ENCODE results near the gene PCDHGB7.
"Not testable (repeated sequence)": the region's sequence is repeated elsewhere in the genome, so short reads cannot be mapped to it uniquely, and the experiment has no call there.

The PCDHGB7 gene

GRCh38 chr5:141417494-141418172, at the start of gene PCDHGB7:
Gene PCDHGB7 (plus strand): TSS chr5:141417677. CDS start chr5:141417860, 183 bp downstream.
- DNase-seq, result peak; percentile 43

- DNase-seq, result peak; percentile 13
Measured at GRCh38 chr5:141369994-141370848, 47.3 kb upstream of the PCDHGB7 start, which contains the start of gene PCDHGB3. Gene PCDHGB3 (plus strand): TSS chr5:141370242. CDS start chr5:141370395, 153 bp downstream.

- DNase-seq, result no peak
Measured at GRCh38 chr5:141371572-141372475, 45.7 kb upstream of the PCDHGB7 start.

- no peak for DNase-seq
Measured at GRCh38 chr5:141373673-141374317, 43.7 kb upstream of the PCDHGB7 start, which contains the start of gene PCDHGA6. Gene PCDHGA6 (plus strand): TSS chr5:141373891. CDS start chr5:141374084, 193 bp downstream.

- DNase-seq, result no peak
Measured at GRCh38 chr5:141374627-141375026, 42.9 kb upstream of the PCDHGB7 start.

DNA sequence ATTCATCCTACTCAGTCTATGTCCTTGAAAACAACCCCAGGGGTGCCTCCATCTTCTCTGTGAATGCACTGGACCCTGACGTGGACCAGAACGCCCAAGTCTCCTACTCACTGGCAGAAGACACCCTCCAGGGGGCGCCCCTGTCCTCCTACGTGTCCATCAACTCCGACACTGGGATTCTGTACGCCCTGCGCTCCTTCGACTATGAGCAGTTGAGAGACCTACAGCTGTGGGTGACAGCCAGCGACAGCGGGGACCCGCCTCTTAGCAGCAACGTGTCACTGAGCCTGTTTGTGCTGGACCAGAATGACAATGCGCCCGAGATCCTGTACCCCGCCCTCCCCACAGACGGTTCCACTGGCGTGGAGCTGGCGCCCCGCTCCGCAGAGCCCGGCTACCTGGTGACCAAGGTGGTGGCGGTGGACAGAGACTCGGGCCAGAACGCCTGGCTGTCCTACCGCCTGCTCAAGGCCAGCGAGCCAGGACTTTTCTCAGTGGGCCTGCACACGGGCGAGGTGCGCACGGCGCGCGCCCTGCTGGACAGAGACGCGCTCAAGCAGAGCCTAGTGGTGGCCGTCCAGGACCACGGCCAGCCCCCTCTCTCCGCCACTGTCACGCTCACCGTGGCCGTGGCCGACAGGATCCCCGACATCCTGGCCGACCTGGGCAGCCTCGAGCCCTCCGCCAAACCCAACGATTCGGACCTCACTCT, 41.9 kb upstream of the PCDHGB7 start:
- DNase-seq, result not testable (repeated sequence)

DNA sequence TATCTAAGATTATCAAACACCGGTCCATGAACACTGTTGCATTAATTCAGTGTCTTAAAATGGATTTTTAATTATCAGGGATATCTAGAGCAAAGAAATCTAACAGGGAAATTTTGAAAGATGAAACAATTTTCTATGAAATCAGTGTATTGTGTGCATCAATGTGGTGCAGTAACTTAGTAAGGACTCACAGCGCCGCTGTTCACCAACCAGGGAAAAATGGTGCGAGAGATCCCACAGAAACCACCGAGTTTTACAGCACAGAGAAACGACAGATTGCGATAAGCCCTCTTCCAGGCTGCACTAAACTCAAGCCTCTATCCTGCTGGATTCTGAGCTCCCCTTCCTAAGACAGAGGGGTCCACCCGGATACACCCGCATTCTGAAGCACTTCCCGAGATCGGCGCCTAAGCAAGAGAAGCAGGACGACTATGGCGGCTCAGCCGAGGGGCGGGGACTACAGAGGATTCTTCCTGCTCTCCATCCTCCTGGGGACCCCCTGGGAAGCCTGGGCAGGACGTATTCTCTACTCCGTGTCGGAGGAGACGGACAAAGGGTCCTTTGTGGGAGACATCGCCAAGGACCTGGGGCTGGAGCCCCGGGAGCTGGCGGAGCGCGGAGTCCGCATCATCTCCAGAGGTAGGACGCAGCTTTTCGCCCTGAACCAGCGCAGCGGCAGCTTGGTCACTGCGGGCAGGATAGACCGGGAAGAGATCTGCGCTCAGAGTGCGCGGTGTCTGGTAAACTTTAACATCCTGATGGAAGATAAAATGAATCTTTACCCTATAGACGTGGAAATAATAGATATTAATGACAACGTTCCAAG, 34.8 kb upstream of the PCDHGB7 start, which contains the start of gene PCDHGA7:
Gene PCDHGA7 (plus strand): TSS at position 274 of the 826 bp plus-strand sequence. CDS start 158 bp downstream, at position 432.
- no peak for DNase-seq

DNA sequence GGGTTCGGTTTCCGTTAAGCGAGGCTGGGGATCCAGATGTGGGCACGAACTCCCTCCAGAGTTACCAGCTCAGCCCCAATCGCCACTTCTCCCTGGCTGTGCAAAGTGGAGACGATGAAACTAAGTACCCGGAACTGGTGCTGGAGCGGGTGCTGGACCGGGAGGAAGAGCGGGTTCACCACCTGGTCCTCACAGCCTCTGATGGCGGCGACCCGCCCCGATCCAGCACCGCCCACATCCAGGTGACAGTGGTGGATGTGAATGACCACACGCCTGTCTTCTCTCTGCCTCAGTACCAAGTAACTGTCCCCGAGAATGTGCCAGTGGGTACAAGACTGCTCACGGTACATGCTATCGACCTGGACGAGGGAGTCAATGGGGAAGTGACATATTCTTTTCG, 34.1 kb upstream of the PCDHGB7 start:
- DNase-seq, result no peak

GRCh38 chr5:141384471-141385267, 32.8 kb upstream of the PCDHGB7 start:
- no peak for DNase-seq

GRCh38 chr5:141387557-141388311, 29.7 kb upstream of the PCDHGB7 start, which contains the start of gene PCDHGB4:
Gene PCDHGB4 (plus strand): TSS chr5:141387698. CDS start chr5:141387885, 187 bp downstream.
- not testable (repeated sequence) for DNase-seq

GRCh38 chr5:141388661-141389060, 28.8 kb upstream of the PCDHGB7 start:
- no peak for DNase-seq

DNA sequence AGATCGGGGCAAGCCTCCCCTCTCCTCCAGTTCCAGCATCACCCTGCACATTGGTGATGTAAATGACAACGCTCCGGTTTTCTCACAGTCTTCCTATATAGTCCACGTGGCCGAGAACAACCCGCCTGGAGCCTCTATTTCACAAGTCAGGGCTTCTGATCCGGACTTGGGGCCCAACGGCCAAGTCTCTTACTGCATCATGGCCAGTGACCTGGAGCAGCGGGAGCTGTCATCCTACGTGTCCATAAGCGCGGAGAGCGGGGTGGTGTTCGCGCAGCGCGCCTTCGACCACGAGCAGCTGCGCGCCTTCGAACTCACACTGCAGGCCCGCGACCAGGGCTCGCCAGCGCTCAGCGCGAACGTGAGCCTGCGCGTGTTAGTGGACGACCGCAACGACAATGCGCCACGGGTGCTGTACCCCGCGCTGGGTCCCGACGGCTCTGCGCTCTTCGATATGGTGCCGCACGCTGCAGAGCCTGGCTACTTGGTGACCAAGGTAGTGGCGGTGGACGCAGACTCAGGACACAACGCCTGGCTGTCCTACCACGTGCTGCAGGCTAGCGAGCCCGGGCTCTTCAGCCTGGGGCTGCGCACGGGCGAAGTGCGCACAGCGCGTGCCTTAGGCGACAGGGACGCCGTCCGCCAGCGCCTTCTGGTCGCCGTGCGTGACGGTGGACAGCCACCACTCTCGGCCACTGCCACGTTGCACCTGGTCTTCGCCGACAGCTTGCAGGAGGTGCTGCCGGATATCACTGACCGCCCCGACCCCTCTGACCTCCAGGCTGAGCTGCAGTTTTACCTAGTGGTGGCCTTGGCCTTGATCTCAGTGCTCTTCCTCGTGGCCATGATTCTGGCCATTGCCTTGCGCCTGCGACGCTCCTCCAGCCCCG, 28.1 kb upstream of the PCDHGB7 start:
- no peak for DNase-seq

DNA sequence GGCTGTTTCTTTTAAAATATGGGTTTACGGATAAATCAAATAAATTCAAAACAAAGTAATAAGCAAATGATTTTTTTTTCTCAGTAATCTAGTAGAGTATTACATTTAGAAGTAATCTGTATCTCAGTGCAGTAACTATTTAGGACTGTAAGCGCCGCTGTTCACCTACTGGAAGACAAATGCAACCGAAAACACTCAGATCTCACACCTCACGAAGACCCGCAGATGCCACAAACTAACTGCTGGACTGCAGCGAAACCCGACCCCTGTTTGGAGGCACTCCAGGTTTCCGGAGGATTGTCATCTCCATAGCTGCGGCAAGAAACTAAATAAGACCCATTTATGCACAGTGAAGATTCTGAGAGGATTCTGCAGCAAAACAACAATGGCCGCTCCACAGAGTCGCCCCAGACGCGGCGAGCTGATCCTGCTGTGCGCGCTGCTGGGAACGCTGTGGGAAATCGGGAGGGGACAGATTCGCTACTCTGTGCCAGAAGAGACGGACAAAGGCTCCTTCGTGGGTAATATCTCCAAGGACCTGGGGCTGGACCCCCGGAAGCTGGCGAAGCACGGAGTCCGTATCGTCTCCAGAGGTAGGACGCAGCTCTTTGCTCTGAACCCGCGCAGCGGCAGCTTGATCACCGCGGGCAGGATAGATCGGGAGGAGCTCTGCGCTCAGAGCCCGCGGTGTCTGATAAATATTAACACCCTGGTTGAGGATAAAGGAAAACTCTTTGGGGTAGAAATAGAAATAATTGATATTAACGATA, 24.9 kb upstream of the PCDHGB7 start, which contains the start of gene PCDHGA8:
Gene PCDHGA8 (plus strand): TSS at position 205 of the 770 bp plus-strand sequence. CDS start 181 bp downstream, at position 386.
- DNase-seq, result no peak

DNA sequence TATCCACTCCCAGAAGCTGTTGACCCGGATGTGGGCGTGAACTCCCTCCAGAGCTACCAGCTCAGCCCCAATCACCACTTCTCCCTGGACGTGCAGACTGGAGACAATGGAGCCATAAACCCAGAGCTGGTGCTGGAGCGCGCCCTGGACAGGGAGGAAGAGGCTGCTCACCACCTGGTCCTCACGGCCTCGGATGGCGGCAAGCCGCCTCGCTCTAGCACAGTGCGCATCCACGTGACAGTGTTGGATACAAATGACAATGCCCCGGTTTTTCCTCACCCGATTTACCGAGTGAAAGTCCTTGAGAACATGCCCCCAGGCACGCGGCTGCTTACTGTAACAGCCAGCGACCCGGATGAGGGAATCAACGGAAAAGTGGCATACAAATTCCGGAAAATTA, 24.2 kb upstream of the PCDHGB7 start:
- DNase-seq, result no peak

DNA sequence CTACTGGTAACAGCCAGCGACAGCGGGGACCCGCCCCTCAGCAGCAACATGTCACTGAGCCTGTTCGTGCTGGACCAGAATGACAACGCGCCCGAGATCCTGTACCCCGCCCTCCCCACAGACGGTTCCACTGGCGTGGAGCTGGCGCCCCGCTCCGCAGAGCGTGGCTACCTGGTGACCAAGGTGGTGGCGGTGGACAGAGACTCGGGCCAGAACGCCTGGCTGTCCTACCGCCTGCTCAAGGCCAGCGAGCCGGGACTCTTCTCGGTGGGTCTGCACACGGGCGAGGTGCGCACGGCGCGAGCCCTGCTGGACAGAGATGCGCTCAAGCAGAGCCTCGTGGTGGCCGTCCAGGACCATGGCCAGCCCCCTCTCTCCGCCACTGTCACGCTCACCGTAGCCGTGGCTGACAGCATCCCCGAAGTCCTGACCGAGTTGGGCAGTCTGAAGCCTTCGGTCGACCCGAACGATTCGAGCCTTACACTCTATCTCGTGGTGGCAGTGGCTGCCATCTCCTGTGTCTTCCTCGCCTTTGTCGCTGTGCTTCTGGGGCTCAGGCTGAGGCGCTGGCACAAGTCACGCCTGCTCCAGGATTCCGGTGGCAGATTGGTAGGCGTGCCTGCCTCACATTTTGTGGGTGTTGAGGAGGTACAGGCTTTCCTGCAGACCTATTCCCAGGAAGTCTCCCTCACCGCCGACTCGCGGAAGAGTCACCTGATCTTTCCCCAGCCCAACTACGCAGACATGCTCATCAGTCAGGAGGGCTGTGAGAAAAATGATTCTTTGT, 22.9 kb upstream of the PCDHGB7 start:
- DNase-seq, result not testable (repeated sequence)

All from CD4-positive, alpha-beta T cell treated with Interferon gamma for 1 hour (primary cell).